SK-N-MC (cell line): ENCODE measurements around the gene ATP5F1C.

Experiments used
- EZH2 ChIP-seq: fragments of 200-600 bp; sonication (generic); IDR thresholded peaks from one replicate; pipeline ENCODE4 v1.6.1; 2017; ENCODE audit warnings: antibody characterized with exemption
- POLR2AphosphoS5 ChIP-seq: IDR thresholded peaks from 2 replicates; pipeline ENCODE4 v1.6.1; 2012; ENCODE audit warnings: mild to moderate bottlenecking, low read depth, low read length, borderline replicate concordance

GRCh38 chr10:7773845-7774801, 13.9 kb upstream of the ATP5F1C start:
- no peak for TF ChIP-seq EZH2
- TF ChIP-seq POLR2AphosphoS5: no peak
